Heart left ventricle (tissue), 16 donors: ENCODE results near the gene PPTC7. TPM values are rescaled to one million over a fixed set of nuclear protein-coding genes. Genes with fewer than 3 reads are reported as not detected.
A peak's percentile ranks its signal among the peaks of the same experiment; 100 is the strongest.
"Not testable (repeated sequence)": the region's sequence is repeated elsewhere in the genome, so short reads cannot be mapped to it uniquely, and the experiment has no call there.

Experiments used
- ATAC-seq, 4 donors: fragments of 200-7000 bp; cut with Tn5 transposase; one replicate each; pipeline ENCODE4 v1.9.1; 2020 to 2022; ENCODE audit warnings: moderate library complexity in 4 of 4, mild to moderate bottlenecking in 3 of 4, moderate number of reproducible peaks in 1 of 4
- DNase-seq, 5 donors: peaks; one replicate each; pipeline ENCODE4 v3.0.0-alpha.2; 2020
- H3K27ac ChIP-seq, 12 donors: fragments of 200-600 bp; sonication (generic) in 4 of 12; one replicate each; pipeline versions ENCODE4 v1.5.0 to v1.8.0; 2016 to 2022; ENCODE audit warnings: mild to moderate bottlenecking in 2 of 12
- H3K27me3 ChIP-seq, 9 donors: fragments of 200-600 bp; sonication (generic) in 2 of 9; one replicate each; pipeline versions ENCODE4 v1.5.1 to v1.8.0; 2016 to 2022; ENCODE audit warnings: mild to moderate bottlenecking in 3 of 9
- H3K36me3 ChIP-seq, 9 donors: fragments of 200-600 bp; sonication (generic) in 2 of 9; one replicate each; pipeline versions ENCODE4 v1.5.0 to v1.8.0; 2018 to 2022; ENCODE audit warnings: mild to moderate bottlenecking in 2 of 9
- H3K4me1 ChIP-seq, 12 donors: fragments of 200-600 bp; sonication (generic) in 4 of 12; one replicate each; pipeline versions ENCODE4 v1.5.0 to v1.8.0; 2016 to 2022; ENCODE audit warnings: mild to moderate bottlenecking in 3 of 12
- H3K4me3 ChIP-seq, 12 donors: fragments of 200-600 bp; sonication (generic) in 4 of 12; one replicate each; pipeline versions ENCODE4 v1.5.0 to v1.8.0; 2017 to 2022; ENCODE audit warnings: mild to moderate bottlenecking in 9 of 12, moderate library complexity in 4 of 12
- H3K9me3 ChIP-seq, 12 donors: fragments of 200-600 bp; sonication (generic) in 4 of 12; one replicate each; pipeline versions ENCODE4 v1.5.0 to v1.8.0; 2016 to 2022; ENCODE audit warnings: mild to moderate bottlenecking in 1 of 12
- CTCF ChIP-seq, 12 donors: fragments of 200-600 bp; sonication (generic) in 4 of 12; IDR thresholded peaks; one replicate each; pipeline versions ENCODE4 v1.5.0 to v1.8.0; 2018 to 2022; ENCODE audit warnings: antibody characterized with exemption in 12 of 12, mild to moderate bottlenecking in 5 of 12
- POLR2A ChIP-seq, 2 donors: fragments of 450-650 bp; IDR thresholded peaks; one replicate each; pipeline ENCODE4 v1.6.1; 2017; ENCODE audit warnings: antibody characterized with exemption in 2 of 2, mild to moderate bottlenecking in 2 of 2, moderate library complexity in 2 of 2
- WGBS, 4 donors: extraction: QIAGEN DNeasy Blood & Tissue Kit in 2 of 4; methylation state at CpG; one replicate each; pipeline versions ENCODE4 v1.1.5 to v1.1.7; 2013 to 2018; 5-methylcytosine and 5-hydroxymethylcytosine counted together
- intact Hi-C, 10 donors: fragments of 100-400 bp; cut with DNase I; formaldehyde crosslinking; loops; one replicate each; pipeline versions ENCODE4 v1.11.1 to v1.14.2; 2022
- polyA plus RNA-seq, 2 donors: library from polyadenylated mRNA; stranded (reverse); fragments of 200-250 nt; gene quantifications; one replicate each; pipeline ENCODE4 v1.2.3, GENCODE V29; 2013
- total RNA-seq, 9 donors: library from RNA; depleted of rRNA in 2 of 9; stranded (reverse); fragments of >200 nt in 2 of 9; fragmentation: NEBNext Ultra II Directional in 3 of 9; extraction: Animal tissue kit (Norgen Biotek cat#: 25700) in 3 of 9; gene quantifications; one replicate each; pipeline versions ENCODE4 v1.1.0 to v1.2.4, GENCODE V29; 2016 to 2023
- donor health status: ischemic (EF 13 %, LVEDD 7.1; RV severe dilation, severe dysfunction).
- donor health status: healthy with polysubstance abuse.
- donor health status: DM: no; HTN: yes; CAD: no.
- donor health status: DM: no; HTN: no; CAD: no.
- donor health status: ischemic (EF 25% LVEDD 6.9; RV normal size, moderate dysfunction).
- donor health status: ischemic (EF 25% LVEDD 5.7; RV mildly dilated, moderate dysfunction).
- donor health status: healthy.
- donor health status: DM: yes; HTN: yes; CAD: no.
- donor health status: ischemic (EF 35%, LVEDD 5.7; RV mildly dilated, moderate dysfunction).
- donor health status: nonischemic (EF 11% LVEDD 7.7; RV severe dilation, severe dysfunction).
- donor health status: DM: yes; HTN: yes; CAD: no.
- donor health status: PGD.
- donor health status: ischemic (EF 29% LVEDD 5.4; RV normal size, mild dysfunction).
- donor health status: nonischemic (EF 23%, LVEDD 6.1; RV moderate dilation, normal function).

PPTC7 gene
- total and polyA plus RNA-seq, 11 donors = 26.6 to 113 (median 65.0) TPM

GRCh38 chr12:110575326-110575725 is 7.8 kb downstream of the PPTC7 start:
- H3K27me3 ChIP-seq = no peaks in the 10 kb centered on the region
- no peaks in the 10 kb centered on the region for H3K36me3 ChIP-seq
- H3K27ac ChIP-seq = peak overlapping the region; percentile 11 to 98 (median 70)
- H3K4me1 ChIP-seq = peaks cover 2 to 75% (median 42%) of the 10 kb centered on the region in 12 donors
- WGBS, 4 donors = 31 to 38% (median 35%) methylated on average over 1 of the region's 1 CpG
- DNase-seq (no peak), ATAC-seq (peak; percentile 78 to 89 (median 82))
- TF ChIP-seq CTCF (IDR thresholded peaks at IDR 0.05) (no peak), POLR2A (IDR thresholded peaks at IDR 0.05) (no peak)
- H3K9me3 ChIP-seq = peaks cover 0 to 19% (median 7%) of the 10 kb centered on the region in 12 donors
- H3K4me3 ChIP-seq = no peak overlapping the region
- intact Hi-C loops = no loop called here

GRCh38 chr12:110574717-110575230 is 8.3 kb downstream of the PPTC7 start:
- ATAC-seq, H3K36me3 ChIP-seq, H3K4me3 ChIP-seq, H3K27me3 ChIP-seq, intact Hi-C loops, DNase-seq: not testable (repeated sequence)
- Histone ChIP-seq H3K9me3 (peaks cover 0 to 19% (median 8%) of the 10 kb centered on the region in 12 donors), H3K27ac (peak overlapping the region; percentile 11 to 98 (median 70)), H3K4me1 (peaks cover 2 to 69% (median 38%) of the 10 kb centered on the region in 12 donors)
- WGBS, 4 donors = 85 to 93% (median 89%) methylated on average over 10 of the region's 10 CpGs

- intact Hi-C loops = no loop called here
- WGBS, 4 donors = 53 to 68% (median 55%) methylated on average over 1 of the region's 1 CpG
- ATAC-seq (no peak), DNase-seq (no peak)
- H3K36me3 ChIP-seq = no peaks in the 10 kb centered on the region
- peaks cover 2 to 62% (median 38%) of the 10 kb centered on the region in 12 donors for H3K4me1 ChIP-seq
- H3K27ac ChIP-seq = peak overlapping the region in 11 of 12 donors; percentile 11 to 98 (median 75)
- no peaks in the 10 kb centered on the region for H3K27me3 ChIP-seq
- peaks cover 0 to 19% (median 9%) of the 10 kb centered on the region in 12 donors for H3K9me3 ChIP-seq
- TF ChIP-seq POLR2A (IDR thresholded peaks at IDR 0.05) (no peak), CTCF (IDR thresholded peaks at IDR 0.05) (no peak)
- no peak overlapping the region for H3K4me3 ChIP-seq
Measured at GRCh38 chr12:110574044-110574443, 9.1 kb downstream of the PPTC7 start.

- intact Hi-C loops, H3K27me3 ChIP-seq, ATAC-seq, H3K36me3 ChIP-seq, H3K4me3 ChIP-seq, DNase-seq, H3K27ac ChIP-seq: not testable (repeated sequence)
- Histone ChIP-seq H3K9me3 (peaks cover 0 to 19% (median 9%) of the 10 kb centered on the region in 12 donors), H3K4me1 (peaks cover 0 to 45% (median 24%) of the 10 kb centered on the region in 12 donors)
- WGBS, 4 donors = 96 to 98% (median 97%) methylated on average over 16 of the region's 16 CpGs
Measured at GRCh38 chr12:110570798-110571197, 12.3 kb downstream of the PPTC7 start.

- intact Hi-C loops, DNase-seq, ATAC-seq, H3K36me3 ChIP-seq, H3K27me3 ChIP-seq, H3K4me3 ChIP-seq, H3K27ac ChIP-seq: not testable (repeated sequence)
- peaks cover 0 to 45% (median 21%) of the 10 kb centered on the region in 12 donors for H3K4me1 ChIP-seq
- H3K9me3 ChIP-seq = peaks cover 0 to 19% (median 9%) of the 10 kb centered on the region in 12 donors
- 57% methylated on average over 1 of the region's 2 CpGs; no CpG with 5 or more reads in 3 of the 4 donors for WGBS, 4 donors
Measured at GRCh38 chr12:110569838-110570237, 13.3 kb downstream of the PPTC7 start.

GRCh38 chr12:110568752-110569151 is 14.4 kb downstream of the PPTC7 start:
- no peak for DNase-seq
- TF ChIP-seq POLR2A (IDR thresholded peaks at IDR 0.05) (no peak), CTCF (IDR thresholded peaks at IDR 0.05) (no peak)

More at GRCh38 chr12:110568752-110569151, 14.4 kb downstream of the PPTC7 start:
- H3K4me1 ChIP-seq = peaks cover 0 to 45% (median 25%) of the 10 kb centered on the region in 12 donors
- WGBS, 4 donors = 92 to 98% (median 96%) methylated on average over 5 to 6 of the region's 6 CpGs
- intact Hi-C loops = no loop called here
- peaks cover 0 to 19% (median 9%) of the 10 kb centered on the region in 12 donors for H3K9me3 ChIP-seq
- H3K27me3 ChIP-seq = no peaks in the 10 kb centered on the region
- H3K4me3 ChIP-seq = no peak overlapping the region
- no peak overlapping the region for H3K27ac ChIP-seq
- ATAC-seq = no peak
- no peaks in the 10 kb centered on the region for H3K36me3 ChIP-seq
